ENCODE measurements around the gene RNF113B. TPM values are rescaled to one million over a fixed set of nuclear protein-coding genes. Genes with fewer than 3 reads are reported as not detected.
A peak's percentile ranks its signal among the peaks of the same experiment; 100 is the strongest.

The RNF113B gene
- total RNA-seq, 2 experiments from 2014 or later, result not detected

DNA sequence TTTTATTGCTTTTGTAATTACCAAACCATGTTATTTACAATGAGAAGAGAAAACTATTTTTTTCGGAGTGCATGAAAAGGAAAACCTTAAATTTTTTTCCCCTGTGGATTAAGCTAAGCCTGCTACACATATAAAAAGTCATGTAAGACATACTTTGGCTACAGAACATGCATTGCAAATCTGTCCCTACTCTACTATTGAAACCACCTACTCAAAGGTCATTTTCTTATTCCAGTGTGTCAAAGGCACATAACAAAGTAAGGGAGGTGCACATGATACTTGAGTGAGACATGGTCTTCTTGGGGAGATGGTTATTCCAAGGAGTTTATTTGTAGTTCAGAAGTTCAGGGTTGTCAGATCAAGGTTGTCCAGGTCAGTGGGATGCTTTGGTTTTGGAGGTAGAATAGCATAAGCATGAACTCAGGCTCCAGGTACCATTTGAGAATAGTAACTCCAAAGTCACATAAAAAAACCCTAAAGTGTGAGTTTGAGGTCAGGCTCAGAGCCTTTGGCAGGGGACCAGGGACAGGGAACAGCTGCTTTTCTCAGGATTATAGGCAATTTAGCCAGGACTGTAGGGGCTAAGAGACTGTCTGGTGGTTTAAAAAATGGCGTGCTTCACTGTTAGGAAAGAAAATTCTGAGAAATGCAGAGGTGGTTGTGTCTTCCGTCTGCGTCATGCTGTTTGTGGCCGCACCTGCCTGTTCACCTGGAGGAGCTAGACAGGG lies 18.7 kb downstream of the RNF113B start:
- ATAC-seq (no peak), DNase-seq (no peak)
- no peak overlapping the region for H3K4me3 Mint-ChIP-seq
- CTCF ChIA-PET, result no interaction called here
- no peaks in the 10 kb centered on the region for H3K9me3 Mint-ChIP-seq (ENCODE audit: insufficient read depth)
- no peaks in the 10 kb centered on the region for H3K36me3 Mint-ChIP-seq (ENCODE audit: low read depth)
- POLR2A ChIA-PET, result no interaction called here
- H3K27me3 Mint-ChIP-seq (ENCODE audit: low read depth), result no peaks in the 10 kb centered on the region
- no peaks in the 10 kb centered on the region for H3K4me1 Mint-ChIP-seq (ENCODE audit: low read depth)
- H3K27ac Mint-ChIP-seq, result no peak overlapping the region

DNA sequence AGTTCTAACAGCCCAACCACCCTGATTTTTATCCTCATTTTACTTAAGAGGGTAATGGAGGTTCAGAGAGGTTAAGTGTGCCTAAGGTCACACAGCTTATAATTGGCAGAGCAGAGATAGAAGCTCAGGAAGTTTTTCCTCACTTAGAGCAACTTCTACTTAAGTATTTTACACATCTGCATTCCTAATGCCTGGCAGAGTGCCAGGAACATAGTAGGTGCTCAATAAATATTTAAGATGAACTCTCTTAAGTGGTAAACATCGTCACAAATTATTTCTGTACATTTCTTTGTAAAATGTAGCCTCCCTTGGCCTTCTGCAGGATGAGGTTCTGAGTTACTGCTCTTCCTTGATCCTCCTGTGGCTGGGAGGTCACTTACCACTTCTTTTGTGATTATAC lies 19.5 kb downstream of the RNF113B start:
- no peaks in the 10 kb centered on the region for H3K4me1 Mint-ChIP-seq (ENCODE audit: low read depth)
- no peaks in the 10 kb centered on the region for H3K9me3 Mint-ChIP-seq (ENCODE audit: insufficient read depth)

DNA sequence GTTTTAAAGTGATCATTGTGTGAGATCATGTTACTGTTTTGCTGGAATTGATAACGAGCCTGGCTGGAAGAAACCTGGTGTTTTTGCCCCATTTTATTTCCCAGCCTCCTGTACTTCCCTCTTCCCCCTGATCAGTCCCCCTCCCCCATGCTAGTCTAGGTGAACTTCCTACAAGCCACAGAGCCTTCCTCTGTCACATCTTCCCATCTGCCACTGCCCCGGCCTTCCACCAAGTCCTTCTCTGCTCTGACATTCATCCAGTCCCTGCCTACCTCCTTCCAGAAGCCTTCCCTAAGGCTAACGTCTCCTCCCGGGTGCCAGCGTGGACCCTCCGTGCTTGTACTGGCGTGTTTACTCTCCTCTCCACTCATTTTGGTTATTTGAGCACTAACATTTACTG lies 19.9 kb downstream of the RNF113B start:
- Mint-ChIP-seq H3K9me3 (ENCODE audit: insufficient read depth) (no peaks in the 10 kb centered on the region), H3K4me1 (ENCODE audit: low read depth) (no peaks in the 10 kb centered on the region)
- ATAC-seq, result no peak

More for the DNA sequence above, 19.5 kb downstream of the RNF113B start:
- ChIA-PET POLR2A (no interaction called here), CTCF (no interaction called here)
- DNase-seq, result no peak
- Mint-ChIP-seq H3K27me3 (ENCODE audit: low read depth) (peaks cover 3% of the 10 kb centered on the region), H3K4me3 (no peak overlapping the region), H3K27ac (no peak overlapping the region), H3K36me3 (ENCODE audit: low read depth) (no peaks in the 10 kb centered on the region)
- no peak for ATAC-seq

DNA sequence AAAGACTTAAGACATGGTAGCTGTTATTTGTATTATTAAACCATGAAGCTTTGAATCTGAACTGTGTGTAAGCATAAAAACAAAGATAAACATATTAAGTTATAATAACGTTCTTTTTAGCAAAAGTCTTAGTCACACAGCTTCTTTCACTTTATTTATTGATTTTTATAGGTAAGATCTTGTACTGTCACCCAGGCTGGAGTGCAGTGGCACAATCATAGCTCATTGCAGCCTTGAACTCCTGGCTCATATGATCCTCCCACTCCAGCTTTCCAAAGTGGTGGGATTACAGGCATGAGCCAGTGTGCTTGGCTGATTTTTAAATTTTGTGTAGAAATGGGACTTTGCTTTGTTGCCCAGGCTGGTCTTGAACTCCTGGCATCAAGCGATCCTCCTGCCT lies 20.8 kb downstream of the RNF113B start:
- Mint-ChIP-seq H3K4me1 (ENCODE audit: low read depth) (no peaks in the 10 kb centered on the region), H3K4me3 (no peak overlapping the region), H3K36me3 (ENCODE audit: low read depth) (no peaks in the 10 kb centered on the region), H3K9me3 (ENCODE audit: insufficient read depth) (no peaks in the 10 kb centered on the region), H3K27ac (no peak overlapping the region), H3K27me3 (ENCODE audit: low read depth) (peaks cover 10% of the 10 kb centered on the region)
- DNase-seq (no peak), ATAC-seq (no peak)
- POLR2A ChIA-PET, result no interaction called here
- CTCF ChIA-PET, result no interaction called here

More for the DNA sequence above, 19.9 kb downstream of the RNF113B start:
- ChIA-PET POLR2A (no interaction called here), CTCF (no interaction called here)
- Mint-ChIP-seq H3K4me3 (no peak overlapping the region), H3K36me3 (ENCODE audit: low read depth) (no peaks in the 10 kb centered on the region), H3K27ac (no peak overlapping the region), H3K27me3 (ENCODE audit: low read depth) (peaks cover 3% of the 10 kb centered on the region)
- DNase-seq, result no peak

DNA sequence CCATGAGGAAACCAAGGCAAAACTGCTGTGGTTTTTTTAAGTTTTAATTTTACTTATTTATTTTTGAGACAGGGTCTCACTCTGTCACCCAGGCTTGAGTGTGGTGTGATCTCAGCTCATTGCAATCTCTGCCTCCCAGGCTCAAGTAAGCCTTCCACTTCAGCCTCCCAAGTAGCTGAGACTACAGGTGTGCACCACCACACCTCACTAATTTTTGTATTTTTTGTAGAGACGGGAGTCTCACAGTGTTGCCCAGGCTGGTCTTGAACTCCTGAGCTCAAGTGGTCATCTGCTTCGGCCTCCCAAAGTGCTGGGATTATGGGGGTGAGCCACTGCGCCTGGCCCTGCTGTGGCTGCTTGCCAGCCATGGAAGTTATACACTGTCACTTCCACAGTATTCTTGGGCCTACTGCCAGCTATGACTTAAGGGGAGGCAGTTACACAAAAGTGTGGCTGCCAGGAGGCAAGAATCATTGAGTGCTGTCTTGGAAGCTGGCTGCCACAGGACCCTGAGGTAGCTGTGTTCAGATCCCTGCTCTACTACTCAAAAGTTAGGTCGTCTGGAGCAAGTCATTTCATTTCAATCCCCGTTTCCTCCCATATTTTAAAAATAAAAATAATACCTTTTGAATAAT lies 21.5 kb downstream of the RNF113B start:
- Mint-ChIP-seq H3K27ac (no peak overlapping the region), H3K36me3 (ENCODE audit: low read depth) (no peaks in the 10 kb centered on the region), H3K4me1 (ENCODE audit: low read depth) (no peaks in the 10 kb centered on the region), H3K4me3 (no peak overlapping the region), H3K27me3 (ENCODE audit: low read depth) (peaks cover 12% of the 10 kb centered on the region), H3K9me3 (ENCODE audit: insufficient read depth) (no peaks in the 10 kb centered on the region)
- ATAC-seq, result no peak
- ChIA-PET POLR2A (no interaction called here), CTCF (no interaction called here)
- no peak for DNase-seq

DNA sequence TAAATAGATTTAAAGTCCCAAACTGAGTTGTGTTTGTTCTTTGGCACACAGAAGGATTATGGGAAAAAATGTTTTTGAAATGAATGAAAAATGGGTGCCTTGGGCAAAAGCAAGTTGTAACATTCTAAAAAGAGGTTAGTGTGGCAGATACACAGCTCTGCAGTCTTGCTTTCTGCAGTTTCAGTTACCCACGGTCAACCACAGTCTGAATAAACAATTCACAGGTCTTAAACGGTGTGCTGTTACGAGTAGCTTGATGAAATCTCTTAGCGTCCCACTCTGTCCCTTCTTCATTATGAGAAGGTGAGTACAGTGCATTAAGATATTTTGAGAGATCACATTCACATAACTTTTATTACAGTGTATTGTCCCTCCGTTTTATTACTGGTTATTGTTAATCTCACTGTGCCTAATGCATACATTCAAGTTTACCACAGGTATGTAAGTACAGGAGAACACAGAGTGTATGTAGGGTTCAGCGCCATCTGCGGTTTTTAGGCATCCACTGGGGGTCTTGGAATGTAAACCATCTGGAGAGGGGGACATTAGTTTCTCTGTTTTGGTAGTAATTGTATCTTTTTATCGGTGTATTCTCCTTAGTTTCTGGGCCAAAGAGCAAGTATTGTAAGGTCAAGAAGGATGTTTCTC lies 26.1 kb downstream of the RNF113B start:
- ChIA-PET CTCF (no interaction called here), POLR2A (no interaction called here)
- no peaks in the 10 kb centered on the region for H3K4me1 Mint-ChIP-seq (ENCODE audit: low read depth)
- H3K36me3 Mint-ChIP-seq (ENCODE audit: low read depth), result no peaks in the 10 kb centered on the region
- no peaks in the 10 kb centered on the region for H3K9me3 Mint-ChIP-seq (ENCODE audit: insufficient read depth)
- no peak overlapping the region for H3K27ac Mint-ChIP-seq
- DNase-seq, result no peak
- no peak overlapping the region for H3K4me3 Mint-ChIP-seq
- peaks cover 29% of the 10 kb centered on the region for H3K27me3 Mint-ChIP-seq (ENCODE audit: low read depth)
- ATAC-seq, result no peak

DNA sequence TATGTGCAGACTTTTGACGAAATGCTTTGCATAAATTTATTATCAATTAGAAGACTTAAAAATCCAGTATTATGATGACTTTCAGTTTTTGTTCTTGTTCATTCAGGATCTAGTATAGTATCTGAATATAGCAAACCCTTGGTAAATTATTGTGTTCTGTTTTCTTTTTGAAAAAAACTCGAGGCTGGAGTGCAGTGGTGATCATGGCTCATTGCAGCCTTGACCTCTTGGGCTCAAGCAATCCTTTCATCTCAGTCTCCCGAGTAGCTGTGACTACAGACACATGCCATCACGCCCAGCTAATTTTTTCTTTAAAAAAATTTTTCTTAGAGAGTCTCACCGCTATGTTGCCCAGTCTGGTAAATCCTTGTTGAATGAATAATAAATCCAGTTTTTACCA lies 29.5 kb downstream of the RNF113B start:
- H3K4me1 Mint-ChIP-seq (ENCODE audit: low read depth), result peaks cover 5% of the 10 kb centered on the region
- ATAC-seq (no peak), DNase-seq (no peak)
- ChIA-PET CTCF (no interaction called here), POLR2A (no interaction called here)
- peaks cover 47% of the 10 kb centered on the region for H3K27me3 Mint-ChIP-seq (ENCODE audit: low read depth)
- no peak overlapping the region for H3K27ac Mint-ChIP-seq
- no peak overlapping the region for H3K4me3 Mint-ChIP-seq
- no peaks in the 10 kb centered on the region for H3K36me3 Mint-ChIP-seq (ENCODE audit: low read depth)
- H3K9me3 Mint-ChIP-seq (ENCODE audit: insufficient read depth), result no peaks in the 10 kb centered on the region

DNA sequence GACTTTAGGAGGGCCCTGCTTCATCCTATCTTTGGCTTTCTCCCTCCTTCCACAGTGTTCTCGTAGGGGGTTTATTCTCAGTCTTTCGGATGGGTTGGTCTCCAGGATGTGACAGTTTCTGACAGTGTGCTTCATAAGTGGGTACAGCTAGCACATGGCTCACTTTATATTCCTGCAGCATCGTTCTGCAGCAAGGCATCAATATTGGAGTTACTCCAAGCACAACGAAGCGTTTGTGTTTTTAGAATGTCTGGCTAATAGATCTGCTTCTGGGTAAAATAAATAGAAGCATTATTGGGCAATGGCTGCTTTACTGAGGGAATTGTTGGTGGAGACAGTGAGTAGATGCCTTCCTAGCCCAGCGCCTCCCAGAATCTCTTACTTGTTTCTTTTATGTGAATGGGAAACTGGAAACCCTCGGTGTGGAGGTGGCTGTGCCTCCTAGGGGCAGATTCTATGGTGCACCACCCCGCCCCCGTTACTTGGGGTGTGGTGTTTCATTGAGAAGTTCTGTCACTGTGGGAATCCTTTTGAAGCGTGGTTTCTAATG lies 32.2 kb downstream of the RNF113B start:
- Mint-ChIP-seq H3K27ac (no peak overlapping the region), H3K9me3 (ENCODE audit: insufficient read depth) (no peaks in the 10 kb centered on the region), H3K4me3 (no peak overlapping the region), H3K27me3 (ENCODE audit: low read depth) (peaks cover 54% of the 10 kb centered on the region), H3K4me1 (ENCODE audit: low read depth) (peaks cover 12% of the 10 kb centered on the region), H3K36me3 (ENCODE audit: low read depth) (no peaks in the 10 kb centered on the region)
- DNase-seq, result no peak
- ChIA-PET CTCF (no interaction called here), POLR2A (no interaction called here)
- ATAC-seq, result no peak

DNA sequence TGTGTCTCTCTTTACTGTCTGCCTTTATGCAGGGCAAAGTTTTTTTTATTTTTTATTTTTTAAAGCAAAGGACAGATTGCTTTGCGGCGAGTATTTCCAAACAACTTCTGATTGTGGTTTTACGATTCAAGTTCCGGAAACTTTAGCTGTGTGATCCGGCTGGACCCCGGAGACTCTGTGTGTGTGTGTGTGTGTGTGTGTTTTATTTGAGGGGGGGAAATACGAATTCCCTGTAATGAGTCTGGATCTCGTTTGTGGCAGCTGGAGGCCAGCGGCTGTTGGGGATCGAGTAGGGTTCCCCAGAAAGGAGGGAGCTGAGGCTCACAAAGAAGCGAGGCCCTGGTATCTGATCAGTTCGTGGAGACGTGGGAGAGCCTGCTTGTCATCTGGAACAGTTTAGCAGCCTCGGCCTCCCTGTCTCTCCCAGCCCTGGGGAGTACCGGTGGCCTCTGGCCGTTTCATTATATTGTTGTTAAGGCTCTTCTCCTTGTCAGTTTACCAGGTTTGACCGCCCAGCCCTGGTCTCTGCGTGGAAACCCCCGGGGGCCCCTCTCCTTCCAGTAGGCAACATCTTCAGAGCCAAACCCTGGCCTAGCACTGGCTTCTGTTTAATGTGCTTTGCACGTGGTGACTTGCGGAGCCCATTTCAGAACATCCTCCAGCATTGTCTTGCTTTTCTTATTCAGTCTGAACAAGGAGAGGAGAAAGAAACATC lies 32.9 kb downstream of the RNF113B start:
- Mint-ChIP-seq H3K27ac (peak overlapping the region; percentile 55), H3K27me3 (ENCODE audit: low read depth) (peaks cover 55% of the 10 kb centered on the region), H3K4me3 (peak overlapping the region; percentile 50), H3K4me1 (ENCODE audit: low read depth) (peaks cover 12% of the 10 kb centered on the region), H3K9me3 (ENCODE audit: insufficient read depth) (no peaks in the 10 kb centered on the region), H3K36me3 (ENCODE audit: low read depth) (no peaks in the 10 kb centered on the region)
- CTCF ChIA-PET, result no interaction called here
- POLR2A ChIA-PET, result no interaction called here
- ATAC-seq (no peak), DNase-seq (no peak)

DNA sequence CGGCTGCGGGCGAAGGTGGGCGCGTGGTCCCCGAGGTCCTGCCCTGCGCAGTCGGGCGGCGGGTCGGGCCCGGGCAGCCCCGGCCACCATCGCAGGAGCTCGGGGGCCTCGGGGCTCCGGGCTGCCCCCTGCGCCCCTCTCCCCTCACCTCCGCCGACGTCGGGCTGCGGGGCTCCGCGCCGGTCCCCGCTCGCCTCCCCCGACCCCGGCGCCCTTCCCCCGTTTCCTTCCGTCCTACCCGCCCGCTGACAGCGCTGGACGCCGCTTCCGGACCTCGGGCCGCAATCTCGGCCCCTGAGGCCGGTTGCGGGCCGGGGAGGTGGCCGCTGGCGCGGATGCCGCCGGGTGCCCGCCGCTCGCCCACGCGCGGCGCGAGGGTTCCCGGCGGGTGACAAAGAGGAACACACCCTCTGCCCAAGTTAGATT lies 33.5 kb downstream of the RNF113B start:
- no peaks in the 10 kb centered on the region for H3K36me3 Mint-ChIP-seq (ENCODE audit: low read depth)
- ATAC-seq (no peak), DNase-seq (no peak)
- ChIA-PET CTCF (no interaction called here), POLR2A (no interaction called here)
- H3K27ac Mint-ChIP-seq, result no peak overlapping the region
- H3K27me3 Mint-ChIP-seq (ENCODE audit: low read depth), result peaks cover 54% of the 10 kb centered on the region
- peaks cover 12% of the 10 kb centered on the region for H3K4me1 Mint-ChIP-seq (ENCODE audit: low read depth)
- H3K9me3 Mint-ChIP-seq (ENCODE audit: insufficient read depth), result no peaks in the 10 kb centered on the region
- H3K4me3 Mint-ChIP-seq, result peak overlapping the region; percentile 50

DNA sequence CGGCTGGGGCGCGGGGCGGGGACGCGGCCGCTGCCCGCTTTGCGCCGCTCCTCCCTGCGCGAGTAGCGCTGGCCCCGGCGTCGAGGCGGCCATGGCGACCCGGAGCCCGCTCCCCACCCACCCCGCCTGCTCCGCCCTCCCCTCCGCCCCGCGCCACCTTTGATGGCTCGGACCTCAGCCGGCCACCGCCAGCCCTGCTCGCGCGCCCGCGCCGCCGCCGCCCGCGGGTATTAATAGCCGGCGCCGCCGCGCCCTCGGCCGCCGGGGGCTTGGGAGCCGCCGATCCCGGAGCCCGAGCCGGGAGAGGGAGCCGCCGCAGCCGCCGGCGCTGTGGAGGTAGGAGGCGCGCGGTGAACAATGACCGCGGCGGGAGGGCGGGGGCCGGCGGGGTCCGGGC lies 33.9 kb downstream of the RNF113B start:
- POLR2A ChIA-PET, result no interaction called here
- no peak for DNase-seq
- peaks cover 54% of the 10 kb centered on the region for H3K27me3 Mint-ChIP-seq (ENCODE audit: low read depth)
- H3K4me3 Mint-ChIP-seq, result no peak overlapping the region
- no peaks in the 10 kb centered on the region for H3K36me3 Mint-ChIP-seq (ENCODE audit: low read depth)
- H3K27ac Mint-ChIP-seq, result no peak overlapping the region
- H3K4me1 Mint-ChIP-seq (ENCODE audit: low read depth), result peaks cover 12% of the 10 kb centered on the region
- no peaks in the 10 kb centered on the region for H3K9me3 Mint-ChIP-seq (ENCODE audit: insufficient read depth)
- ATAC-seq, result no peak
- CTCF ChIA-PET, result no interaction called here
